Mammary epithelial cell (primary cell): Measurements from ENCODE around the gene FBP1.

Experiments used
- CTCF ChIP-seq, 2 donors: IDR thresholded peaks in 1 of 2; conservative IDR thresholded peaks in 1 of 2; 2 replicates each; pipeline ENCODE4 v1.5.1; 2011 to 2012; ENCODE audit warnings: inconsistent platforms in 2 of 2, low read length in 2 of 2, mild to moderate bottlenecking in 2 of 2, control low read depth in 1 of 2, low read depth in 1 of 2; ENCODE audit not compliant: insufficient read depth in 1 of 2; ENCODE audit errors: extremely low read depth in 1 of 2
- EZH2 ChIP-seq: IDR thresholded peaks from 2 replicates; pipeline ENCODE4 v1.6.1; 2012; ENCODE audit warnings: low read length, inconsistent platforms, borderline replicate concordance

- no peak for TF ChIP-seq CTCF (conservative IDR thresholded peaks at IDR 0.05 in 1 of 2, IDR thresholded peaks at IDR 0.05 in 1 of 2; ENCODE audit: extremely low read depth in 1 of 2, insufficient read depth in 1 of 2, low read depth in 1 of 2, low read length in 2 of 2)
- TF ChIP-seq EZH2, result no peak
Measured at GRCh38 chr9:94600258-94600657, 39.1 kb downstream of the FBP1 start.
